Right hindlimb (tissue), 1 donor: ENCODE data around the gene TEX14.

Source experiments
- DNase-seq: peaks from one replicate; pipeline ENCODE4 v3.0.0-alpha.2; 2018

TEX14 gene, protein sequence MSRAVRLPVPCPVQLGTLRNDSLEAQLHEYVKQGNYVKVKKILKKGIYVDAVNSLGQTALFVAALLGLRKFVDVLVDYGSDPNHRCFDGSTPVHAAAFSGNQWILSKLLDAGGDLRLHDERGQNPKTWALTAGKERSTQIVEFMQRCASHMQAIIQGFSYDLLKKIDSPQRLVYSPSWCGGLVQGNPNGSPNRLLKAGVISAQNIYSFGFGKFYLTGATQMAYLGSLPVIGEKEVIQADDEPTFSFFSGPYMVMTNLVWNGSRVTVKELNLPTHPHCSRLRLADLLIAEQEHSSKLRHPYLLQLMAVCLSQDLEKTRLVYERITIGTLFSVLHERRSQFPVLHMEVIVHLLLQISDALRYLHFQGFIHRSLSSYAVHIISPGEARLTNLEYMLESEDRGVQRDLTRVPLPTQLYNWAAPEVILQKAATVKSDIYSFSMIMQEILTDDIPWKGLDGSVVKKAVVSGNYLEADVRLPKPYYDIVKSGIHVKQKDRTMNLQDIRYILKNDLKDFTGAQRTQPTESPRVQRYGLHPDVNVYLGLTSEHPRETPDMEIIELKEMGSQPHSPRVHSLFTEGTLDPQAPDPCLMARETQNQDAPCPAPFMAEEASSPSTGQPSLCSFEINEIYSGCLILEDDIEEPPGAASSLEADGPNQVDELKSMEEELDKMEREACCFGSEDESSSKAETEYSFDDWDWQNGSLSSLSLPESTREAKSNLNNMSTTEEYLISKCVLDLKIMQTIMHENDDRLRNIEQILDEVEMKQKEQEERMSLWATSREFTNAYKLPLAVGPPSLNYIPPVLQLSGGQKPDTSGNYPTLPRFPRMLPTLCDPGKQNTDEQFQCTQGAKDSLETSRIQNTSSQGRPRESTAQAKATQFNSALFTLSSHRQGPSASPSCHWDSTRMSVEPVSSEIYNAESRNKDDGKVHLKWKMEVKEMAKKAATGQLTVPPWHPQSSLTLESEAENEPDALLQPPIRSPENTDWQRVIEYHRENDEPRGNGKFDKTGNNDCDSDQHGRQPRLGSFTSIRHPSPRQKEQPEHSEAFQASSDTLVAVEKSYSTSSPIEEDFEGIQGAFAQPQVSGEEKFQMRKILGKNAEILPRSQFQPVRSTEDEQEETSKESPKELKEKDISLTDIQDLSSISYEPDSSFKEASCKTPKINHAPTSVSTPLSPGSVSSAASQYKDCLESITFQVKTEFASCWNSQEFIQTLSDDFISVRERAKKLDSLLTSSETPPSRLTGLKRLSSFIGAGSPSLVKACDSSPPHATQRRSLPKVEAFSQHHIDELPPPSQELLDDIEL (N-terminal part only)

DNA sequence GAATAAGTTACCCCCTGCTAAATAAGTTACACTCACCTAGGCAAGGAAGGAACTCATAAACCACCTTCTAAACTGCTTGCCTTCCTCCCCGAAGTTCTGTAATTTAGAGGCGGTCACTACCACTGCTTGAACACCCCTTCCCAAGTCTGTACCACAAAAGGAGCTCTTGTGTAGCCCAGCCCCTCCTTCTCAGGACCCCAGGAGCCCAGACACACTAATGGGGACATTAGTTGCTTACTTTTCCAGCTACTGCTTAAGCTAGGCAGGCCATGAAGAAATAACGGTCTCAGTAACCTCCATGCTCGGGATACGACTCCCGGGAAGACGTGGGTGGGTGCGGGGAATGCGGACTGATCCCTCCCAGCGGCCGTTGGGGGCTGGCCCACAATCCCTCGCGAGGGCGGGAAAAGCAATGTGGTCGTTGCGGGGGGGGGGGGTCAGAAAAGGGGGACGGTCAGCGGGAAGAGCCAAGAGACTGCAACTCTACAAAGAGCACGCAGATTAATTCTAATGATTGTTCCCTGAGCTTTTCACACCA is at the start of gene TEX14:
Gene TEX14, minus strand, starts transcription at position 345 of the 538 bp plus-strand sequence. CDS start 40,044 bp downstream, outside the sequence.
- no peak for DNase-seq

DNA sequence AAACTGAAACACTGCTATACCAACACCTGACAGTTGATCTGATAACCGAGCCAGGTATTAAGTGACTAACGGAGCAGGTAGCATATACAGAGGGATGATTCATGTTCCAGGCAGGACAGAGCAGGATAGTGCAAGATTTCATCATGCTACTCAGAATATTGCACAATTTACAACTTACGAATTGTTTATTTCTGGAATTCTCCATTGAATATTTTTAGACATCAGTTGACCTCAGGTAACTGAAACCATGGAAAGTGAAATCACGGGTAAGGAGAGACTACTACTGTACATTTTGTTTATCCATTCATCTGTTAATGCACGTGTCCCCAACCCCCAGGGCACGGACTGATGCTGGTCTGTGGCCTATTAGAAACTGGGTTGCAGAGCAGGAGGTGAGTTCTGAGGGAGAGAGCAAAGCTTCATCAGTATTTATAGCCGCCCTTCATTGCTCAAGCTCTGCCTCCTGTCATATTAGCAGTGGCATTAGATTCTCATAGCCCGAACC is 49.3 kb upstream of the TEX14 start:
- DNase-seq: no peak

DNA sequence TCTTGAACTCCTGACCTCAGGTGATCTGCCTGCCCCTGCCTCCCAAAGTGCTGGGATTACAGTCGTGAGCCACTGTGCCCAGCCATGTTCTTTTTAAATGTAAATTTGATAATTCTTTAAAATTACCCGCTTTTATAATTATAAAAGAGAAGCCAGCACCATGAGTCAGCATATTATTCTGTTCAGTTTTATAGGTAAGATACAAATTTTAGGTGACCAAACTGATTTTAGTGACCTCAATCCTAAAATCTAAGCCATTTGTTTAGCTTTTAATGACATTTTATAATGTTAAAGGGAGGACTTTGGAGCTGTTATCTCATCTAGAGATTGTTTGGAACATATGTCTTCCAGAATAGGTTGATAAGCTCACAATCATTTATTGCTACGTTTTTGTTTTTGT is 43.0 kb upstream of the TEX14 start:
- DNase-seq: no peak

DNA sequence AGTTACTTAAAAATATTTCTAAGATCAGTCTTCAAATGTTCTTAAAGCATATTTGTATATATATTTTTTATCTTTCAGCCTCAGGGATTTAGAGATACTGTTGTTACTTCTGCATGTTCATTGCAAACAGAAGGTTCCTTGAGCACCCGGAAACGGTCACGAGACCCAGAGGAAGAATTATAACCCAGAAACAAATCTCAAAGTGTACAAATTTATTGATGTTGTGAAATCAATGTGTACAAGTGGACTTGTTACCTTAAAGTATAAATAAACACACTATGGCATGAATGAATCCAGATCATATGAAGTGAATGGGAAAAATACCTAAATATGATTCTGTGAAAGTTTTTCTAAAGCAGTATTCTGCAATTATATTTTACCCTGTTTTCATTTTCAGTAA is 42.2 kb upstream of the TEX14 start:
- DNase-seq: no peak

DNA sequence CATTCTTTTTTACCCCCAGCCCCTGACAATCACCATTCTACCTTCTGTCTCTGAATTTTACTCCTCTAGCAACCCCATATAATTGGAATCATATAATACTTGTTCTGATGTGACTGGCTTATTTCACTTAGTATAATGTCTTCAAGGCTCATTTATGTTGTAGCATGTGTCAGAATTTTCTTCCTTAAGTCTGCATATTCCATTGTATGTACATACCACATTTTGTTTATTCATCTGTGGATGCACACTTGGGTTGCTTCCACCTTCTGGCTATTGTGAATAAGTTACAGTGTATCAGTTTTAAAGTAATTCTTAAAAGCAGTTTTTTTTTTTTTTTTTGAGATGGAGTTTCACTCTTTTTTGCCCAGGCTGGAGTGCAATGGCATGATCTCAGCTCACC is 39.1 kb upstream of the TEX14 start:
- no peak for DNase-seq

DNA sequence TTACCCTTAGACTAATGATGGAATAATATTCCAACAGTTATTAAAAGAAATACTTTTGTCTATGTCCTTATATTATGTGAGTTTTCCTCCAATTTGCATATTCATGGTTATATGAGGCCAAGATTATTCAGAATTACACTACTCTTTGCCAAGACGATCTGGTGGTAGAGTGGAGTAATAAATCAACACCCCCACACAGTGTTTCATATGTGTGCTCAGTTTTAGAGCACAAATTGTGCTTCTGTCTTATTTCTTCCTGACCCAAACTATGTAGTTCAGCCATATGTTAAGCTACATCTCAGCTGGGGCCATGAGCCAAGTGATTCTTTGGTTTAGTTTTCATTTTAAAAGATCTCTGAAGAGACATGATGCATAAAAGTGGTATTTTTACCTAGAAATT is 37.0 kb upstream of the TEX14 start:
- DNase-seq: no peak

DNA sequence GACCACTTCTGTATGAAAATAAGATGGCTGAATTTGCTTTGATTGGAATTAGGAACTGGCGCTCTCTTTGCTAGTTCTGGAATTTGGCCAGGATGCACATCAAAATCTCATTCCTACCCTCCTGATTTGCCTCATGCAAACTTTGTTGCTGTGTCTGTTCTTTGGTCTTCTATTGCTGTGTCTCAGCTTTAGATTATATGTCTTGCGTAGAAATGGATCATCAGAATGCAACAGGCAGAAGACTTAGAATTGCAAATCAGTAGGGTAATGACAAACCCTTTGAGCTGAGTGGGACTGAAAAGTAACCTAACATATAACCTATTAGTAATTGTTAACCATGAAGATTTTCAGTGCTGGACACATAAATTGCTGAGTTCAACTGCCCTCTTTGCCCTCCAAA is 30.9 kb upstream of the TEX14 start:
- no peak for DNase-seq

DNA sequence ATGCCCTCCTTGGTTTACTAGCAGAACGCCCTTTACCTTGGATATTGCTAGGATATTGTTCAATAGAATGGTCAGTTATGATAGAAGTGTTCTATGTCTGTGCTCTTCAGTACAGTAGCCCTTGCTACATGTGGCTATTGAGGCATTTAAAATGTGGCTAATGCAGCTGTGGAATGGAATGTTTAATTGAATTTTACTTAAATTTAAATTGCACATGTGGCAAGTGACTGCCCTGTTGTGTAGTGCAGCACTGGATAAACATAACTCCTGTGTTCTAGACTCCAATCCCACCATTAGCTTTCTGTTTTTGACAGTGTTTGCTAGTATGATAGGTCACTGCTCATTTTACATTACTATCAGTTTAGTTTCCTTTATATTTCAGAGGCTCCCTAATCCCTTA is 30.4 kb upstream of the TEX14 start:
- no peak for DNase-seq

DNA sequence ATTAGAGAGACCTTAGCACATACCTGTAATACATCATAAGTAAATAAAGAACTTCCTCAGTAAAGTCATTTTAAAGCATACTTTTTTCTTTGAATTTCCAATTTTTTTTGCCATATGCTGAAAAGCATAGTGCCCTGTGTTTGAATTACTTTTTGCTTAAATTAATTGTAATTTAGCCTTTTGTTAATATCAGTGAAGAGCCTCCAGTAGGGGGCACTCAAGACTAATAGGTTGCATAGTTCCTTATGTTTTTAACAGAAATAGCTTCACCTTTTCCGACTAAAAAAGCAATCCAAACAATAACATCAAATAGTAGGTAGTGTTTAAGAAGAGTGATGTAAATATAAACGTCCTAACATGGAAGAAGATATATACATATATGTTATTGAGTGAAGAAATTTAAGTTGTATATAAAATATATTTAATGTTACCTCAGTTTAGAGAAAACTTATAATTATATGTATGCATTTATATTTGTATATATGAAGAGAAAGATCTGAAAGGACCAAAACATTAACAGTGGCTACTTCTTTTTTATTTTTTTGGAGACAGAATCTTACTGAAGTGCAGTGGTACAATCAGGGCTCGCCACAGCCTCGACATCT is 19.2 kb upstream of the TEX14 start:
- no peak for DNase-seq

DNA sequence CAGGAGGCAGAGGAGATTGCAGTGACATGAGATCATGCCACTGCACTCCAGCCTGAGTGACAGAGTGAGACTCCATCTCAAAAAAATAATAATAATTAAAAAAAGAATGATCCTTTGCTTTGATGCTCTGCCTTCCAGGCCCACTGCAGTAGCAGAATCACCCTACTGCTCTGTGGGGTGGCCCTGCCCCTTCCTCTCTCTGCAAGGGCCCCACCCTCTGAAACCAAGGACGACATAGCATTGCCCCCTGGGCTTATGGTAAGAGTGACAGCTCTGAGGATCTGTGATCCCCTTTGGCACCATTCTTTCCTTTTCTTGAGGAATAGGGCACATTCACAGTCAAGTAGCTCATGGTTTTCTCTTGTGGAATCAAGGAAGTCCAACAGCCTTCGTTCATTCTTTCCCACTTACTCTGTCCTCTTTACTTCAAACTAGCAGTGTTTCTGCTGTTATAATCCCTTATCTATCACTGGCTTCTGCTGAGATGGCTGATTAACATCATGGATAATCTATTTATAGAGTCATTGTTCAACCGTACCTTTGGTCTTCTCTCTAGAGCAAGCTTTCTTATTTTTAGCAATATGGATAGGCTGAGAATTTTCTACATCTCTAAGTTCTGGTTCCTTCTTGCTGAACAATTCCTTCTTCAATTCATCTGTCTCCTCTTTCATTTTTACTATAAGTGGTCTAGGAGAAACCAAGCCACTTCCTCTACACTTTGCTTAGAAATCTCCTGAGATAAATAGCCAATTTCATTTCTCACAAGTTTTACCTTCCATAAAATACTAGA is 14.7 kb upstream of the TEX14 start:
- no peak for DNase-seq

DNA sequence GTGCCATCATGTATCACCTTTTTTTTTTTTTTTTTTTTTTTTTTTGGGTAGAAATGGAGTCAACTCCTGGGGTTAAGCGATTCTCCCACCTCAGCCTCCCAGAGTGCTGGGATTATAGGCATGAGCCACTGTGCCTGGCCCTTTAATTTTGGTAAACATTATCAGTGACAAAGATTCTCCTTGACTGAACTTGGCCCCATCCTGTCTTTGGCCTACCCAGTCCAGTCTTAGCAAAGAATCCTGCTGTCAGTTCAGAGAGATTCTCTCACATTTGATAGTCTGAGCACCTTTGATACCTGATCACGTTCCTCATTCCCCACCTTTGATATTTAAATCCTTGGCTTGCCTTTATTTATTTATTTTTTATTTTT is 12.1 kb upstream of the TEX14 start:
- no peak for DNase-seq

DNA sequence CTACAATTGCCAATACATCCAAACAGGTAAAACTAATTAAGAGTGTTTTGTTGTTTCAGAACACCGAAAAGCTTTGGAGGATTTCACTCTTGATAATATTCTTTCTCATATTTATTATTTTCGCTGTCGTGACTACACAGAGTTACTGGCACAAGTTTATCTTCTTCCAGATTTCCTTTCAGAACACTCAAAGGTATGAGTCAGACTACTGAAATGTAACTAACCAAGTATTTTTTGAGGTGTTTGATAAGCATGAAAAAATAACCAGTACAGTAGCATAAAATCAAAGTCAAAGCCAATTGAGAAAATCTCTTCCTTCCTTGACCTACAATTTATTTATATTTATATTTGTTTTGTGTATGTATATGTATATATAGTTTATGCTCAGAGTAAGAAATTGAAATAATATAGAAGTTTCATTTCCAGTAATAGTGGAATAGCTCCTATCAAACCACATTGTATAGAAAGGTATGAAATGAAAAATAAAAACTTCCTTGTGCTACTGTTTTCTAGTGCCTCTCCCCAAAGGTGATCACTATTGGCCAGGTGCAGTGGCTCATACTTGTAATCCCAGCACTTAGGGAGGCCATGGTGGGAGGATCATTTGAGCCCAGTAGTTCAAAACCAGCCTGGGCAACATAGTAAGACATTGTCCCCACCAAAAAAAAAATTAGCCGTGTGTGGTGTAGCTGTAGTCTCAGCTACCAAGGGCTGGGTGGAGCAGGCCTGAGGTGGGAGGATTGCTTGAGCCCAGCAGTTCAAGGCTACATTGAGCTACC is 11.5 kb upstream of the TEX14 start:
- no peak for DNase-seq

DNA sequence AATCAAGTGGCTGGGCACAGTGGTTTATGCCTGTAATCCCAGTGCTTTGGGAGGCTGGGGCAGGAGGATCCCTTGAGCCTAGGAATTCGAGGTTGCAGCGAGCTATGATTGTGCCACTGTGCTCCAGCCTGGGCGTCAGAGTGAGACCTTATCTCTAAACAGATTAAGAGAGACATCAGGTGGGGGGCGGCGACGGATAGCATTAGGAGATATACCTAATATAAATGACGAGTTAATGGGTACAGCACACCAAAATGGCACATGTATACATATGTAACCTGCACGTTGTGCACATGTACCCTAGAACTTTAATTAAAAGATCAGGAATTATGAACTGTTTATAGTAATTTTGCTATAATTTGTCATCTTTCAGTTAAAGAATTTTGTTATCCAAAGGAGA is 10.9 kb upstream of the TEX14 start:
- no peak for DNase-seq

DNA sequence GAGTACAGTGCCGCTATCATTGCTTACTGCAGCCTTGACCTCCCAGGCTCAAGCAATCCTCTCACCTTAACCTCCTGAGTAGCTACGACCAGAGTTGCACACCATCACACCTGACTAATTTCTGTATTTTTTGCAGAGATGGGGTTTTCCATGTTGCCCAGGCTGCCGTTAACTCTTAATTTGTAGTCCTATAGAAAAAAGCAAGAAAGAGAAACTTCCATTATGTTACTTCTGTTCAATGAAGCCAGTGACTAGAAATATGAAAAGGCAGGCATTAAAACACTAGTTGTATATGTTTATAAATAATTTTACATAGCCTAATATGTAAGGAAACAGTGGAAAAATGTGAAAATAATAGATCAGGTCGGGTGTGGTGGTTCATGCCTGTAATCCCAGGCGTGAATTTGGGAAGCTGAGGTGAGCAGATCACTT is 10.2 kb upstream of the TEX14 start:
- no peak for DNase-seq

DNA sequence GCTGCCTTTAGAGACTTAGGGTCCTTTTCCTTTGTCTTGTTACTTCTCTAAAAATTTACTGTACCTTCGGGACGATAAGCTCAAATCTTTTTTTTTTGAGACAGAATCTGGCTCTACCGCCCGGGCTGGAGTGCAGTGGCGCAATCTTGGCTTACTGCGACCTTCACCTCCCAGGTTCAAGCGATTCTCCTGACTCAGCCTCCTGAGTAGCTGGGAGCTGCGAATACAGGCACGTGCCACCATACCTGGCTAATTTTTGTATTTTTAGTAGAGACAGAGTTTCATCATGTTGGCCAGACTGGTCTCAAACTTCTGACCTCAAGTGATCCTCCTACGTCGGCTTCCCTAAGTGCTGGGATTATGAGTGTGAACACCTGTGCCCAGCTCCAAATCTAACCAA is 7.9 kb upstream of the TEX14 start:
- no peak for DNase-seq

DNA sequence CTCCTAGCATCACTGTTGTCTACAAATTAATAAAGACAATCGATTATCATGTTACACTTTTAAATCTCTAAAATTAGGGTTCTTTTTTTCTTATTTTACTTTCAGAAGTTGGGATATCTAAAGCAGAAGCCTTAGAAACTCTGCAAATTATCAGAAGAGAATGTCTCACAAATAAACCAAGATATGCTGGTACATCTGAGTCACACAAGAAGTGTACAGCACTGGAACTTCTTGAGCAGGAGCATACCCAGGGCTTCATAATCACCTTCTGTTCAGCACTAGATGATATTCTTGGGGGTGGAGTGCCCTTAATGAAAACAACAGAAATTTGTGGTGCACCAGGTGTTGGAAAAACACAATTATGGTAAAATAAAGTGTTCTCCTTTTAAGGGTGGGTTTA is 3.0 kb upstream of the TEX14 start:
- no peak for DNase-seq

DNA sequence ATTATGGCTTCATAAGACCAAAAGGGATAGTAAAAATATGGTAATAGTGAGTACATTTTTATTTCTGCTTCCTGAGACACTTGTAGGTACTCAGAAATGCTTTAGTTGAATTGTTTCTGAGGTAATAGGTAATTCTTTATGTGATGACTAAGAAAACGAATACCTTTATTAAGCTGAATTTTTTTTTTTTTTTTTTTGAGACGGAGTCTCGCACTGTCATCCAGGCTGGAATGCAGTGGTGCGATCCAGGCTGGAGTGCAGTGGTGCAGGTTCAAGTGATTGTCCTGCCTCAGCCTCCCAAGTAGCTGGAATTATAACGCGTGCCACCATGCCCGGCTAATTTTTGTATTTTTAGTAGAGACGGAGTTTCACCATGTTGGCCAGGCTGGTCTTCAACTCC is 2.5 kb upstream of the TEX14 start:
- DNase-seq: no peak

DNA sequence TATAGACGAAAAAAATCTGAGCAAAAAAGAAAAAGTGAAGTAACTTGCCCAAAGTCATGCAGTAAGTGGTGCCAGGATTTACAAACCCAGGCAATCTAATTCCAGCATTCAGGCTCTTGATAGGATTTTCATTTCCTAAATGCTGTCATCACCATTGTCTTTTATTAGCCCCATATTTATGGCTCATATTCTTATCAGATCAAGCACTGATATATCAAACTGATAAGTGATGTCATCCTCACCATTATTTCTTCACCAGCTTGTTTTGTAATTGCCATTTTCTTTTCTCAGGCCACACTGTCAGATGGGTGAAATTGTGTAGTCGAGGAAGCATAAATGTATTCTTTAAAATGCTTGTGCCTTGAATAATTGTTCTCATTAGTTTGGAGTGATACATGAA is 1.9 kb upstream of the TEX14 start:
- no peak for DNase-seq

DNA sequence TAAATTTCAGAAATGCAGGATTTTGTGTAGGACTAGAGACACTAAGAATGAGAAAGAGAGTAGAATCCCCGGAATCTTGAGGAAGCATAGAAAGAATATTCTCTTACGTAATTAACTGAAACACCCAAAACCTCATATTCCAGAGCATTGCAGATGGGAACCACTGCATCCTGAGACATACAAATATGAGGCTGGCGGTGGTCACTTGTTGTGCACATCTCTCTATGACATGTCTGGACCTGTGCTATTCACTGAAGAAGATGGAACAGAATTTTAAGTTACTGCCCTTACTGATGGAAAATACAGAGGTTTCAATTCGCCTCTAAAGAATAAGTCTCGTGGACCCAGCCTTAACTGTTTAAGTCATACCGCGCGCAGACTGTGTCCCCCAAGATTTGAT is 1.4 kb upstream of the TEX14 start:
- no peak for DNase-seq

DNA sequence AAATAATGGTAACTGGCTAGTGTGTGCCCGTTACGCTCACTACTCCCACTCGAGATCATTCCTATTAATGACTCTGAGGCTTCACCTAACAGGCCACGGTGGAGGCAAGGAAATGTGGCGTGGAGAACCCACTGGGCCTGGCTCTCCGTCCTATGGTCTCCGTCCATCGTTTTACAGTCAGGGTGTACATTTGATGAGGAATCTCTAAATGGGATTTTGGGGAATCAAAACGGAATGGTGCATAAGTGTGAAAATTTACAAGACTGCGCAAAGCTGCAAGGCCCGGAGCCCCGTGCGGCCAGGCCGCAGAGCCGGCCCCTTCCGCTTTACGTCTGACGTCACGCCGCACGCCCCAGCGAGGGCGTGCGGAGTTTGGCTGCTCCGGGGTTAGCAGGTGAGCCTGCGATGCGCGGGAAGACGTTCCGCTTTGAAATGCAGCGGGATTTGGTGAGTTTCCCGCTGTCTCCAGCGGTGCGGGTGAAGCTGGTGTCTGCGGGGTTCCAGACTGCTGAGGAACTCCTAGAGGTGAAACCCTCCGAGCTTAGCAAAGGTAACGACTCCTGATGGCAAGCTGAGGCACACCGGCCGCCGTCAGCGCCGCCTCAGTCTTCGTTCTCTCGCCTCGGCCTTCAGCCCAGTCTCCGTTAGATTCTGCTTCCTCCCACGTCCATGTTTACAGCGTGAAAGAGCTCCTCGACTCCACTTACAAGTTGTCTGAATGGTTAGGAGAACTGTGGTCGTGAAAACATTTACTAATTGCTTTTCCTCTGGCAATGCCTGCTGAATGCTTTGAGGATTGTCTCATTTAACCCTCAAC is 602 bp upstream of the TEX14 start, which contains the start of gene RAD51C:
Gene RAD51C, plus strand, starts transcription at position 364 of the 817 bp plus-strand sequence. Its CDS starts 42 bp downstream, at position 406.
- DNase-seq: peak; percentile 91
